ENCODE measurements around the gene IL11RA. TPM values are rescaled to one million over a fixed set of nuclear protein-coding genes. Genes with fewer than 3 reads are reported as not detected.

The IL11RA gene
- total and polyA plus RNA-seq, 9 of the 15 experiments (the other 6 are each of a cell fraction or from before 2014, with no cell fraction given), result 0.11 to 5.8 (median 2.8) TPM

- Histone ChIP-seq H3K36me3 (ENCODE audit: control insufficient read depth, insufficient read depth, low read length) (no peaks in the 10 kb centered on the region), H3K9me3 (replicated peaks; ENCODE audit: control insufficient read depth, insufficient read depth, low read depth, low read length) (no peaks in the 10 kb centered on the region), H3K27ac (ENCODE audit: extremely low read depth, low read depth, low read length) (no peak overlapping the region), H3K9ac (ENCODE audit: insufficient read depth in 1 of 2, low read depth in 2 of 2, low read length in 2 of 2) (peak overlapping the region in 1 of 2 experiments; percentile 77; a peak in 2 of 4 replicates), H3K4me3 (peak overlapping the region; percentile 46), H4K20me1 (replicated peaks; ENCODE audit: control insufficient read depth, insufficient read depth, low read length) (no peaks in the 10 kb centered on the region), H3K27me3 (ENCODE audit: control insufficient read depth in 2 of 2, insufficient read depth in 2 of 2, low read length in 2 of 2) (peaks cover 0 to 5% of the 10 kb centered on the region in 2 experiments; a peak in 2 of 5 replicates), H2AFZ (ENCODE audit: low read depth, low read length) (peak overlapping the region; percentile 76), H3K9me1 (ENCODE audit: control insufficient read depth, insufficient read depth, low read length) (no peaks in the 10 kb centered on the region), H3K4me2 (ENCODE audit: insufficient read depth, low read length) (peak overlapping the region; percentile 79), H3K79me2 (ENCODE audit: control insufficient read depth, insufficient read depth, low read length) (no peaks in the 10 kb centered on the region), H3K4me1 (replicated peaks in 1 of 2; ENCODE audit: control insufficient read depth in 2 of 2, insufficient read depth in 2 of 2, low read length in 2 of 2) (peaks cover 0 to 13% of the 10 kb centered on the region in 2 experiments; a peak in 3 of 5 replicates)
- ChIA-PET CTCF (ENCODE audit: low intra/inter-chr PET ratio) (interaction anchor here (0.9 to 2.4 kb wide), 6 partner anchors 24 to 89 kb away, joined by 3 to 20 read pairs (median 4); partner anchors contain the start of gene RPP25L), POLR2A (interaction anchor here (0.6 kb wide), 1 partner anchor 378 kb away, joined by 3 read pairs; the partner anchor contains the start of gene FANCG)
- no TSS peak for BruUV-seq (replicated peaks)
- 2% methylated on average over 27 of the region's 30 CpGs for WGBS (ENCODE audit: insufficient coverage, low coverage, missing lambda C conversion rate)
- peak; percentile 95 for ATAC-seq
- peak; percentile 81 for FAIRE-seq
- intact Hi-C loops (cut with micrococcal nuclease), result loop anchor here (1.0 to 10.0 kb wide), 2 partner anchors 27 to 87 kb away; partner anchors contain the start of gene RPP25L
- DNase-seq (ENCODE audit: extremely low read depth in 1 of 4, low spot score in 3 of 4), result peak; percentile 76 to 79 (median 77)
- in situ Hi-C loops (cut with MboI), result no loop called here
- TF ChIP-seq CTCF (IDR thresholded peaks at IDR 0.05 in 2 of 3, conservative IDR thresholded peaks at IDR 0.05 in 1 of 3; ENCODE audit: insufficient read depth in 2 of 3, low read depth in 1 of 3, low read length in 3 of 3) (peak; percentile 92 to 95 (median 93)), SAFB (IDR thresholded peaks at IDR 0.05; ENCODE audit: borderline replicate concordance, low read depth, low read length) (no peak), KDM1A (IDR thresholded peaks at IDR 0.05) (peak; percentile 49 to 61; a peak in 3 of 4 replicates), XRCC5 (IDR thresholded peaks at IDR 0.05; ENCODE audit: low read depth, low read length) (no peak), HNRNPUL1 (IDR thresholded peaks at IDR 0.05; ENCODE audit: low read length) (no peak), SMC3 (conservative IDR thresholded peaks at IDR 0.05; ENCODE audit: insufficient read depth, low read depth, low read length) (peak; percentile 78), ZC3H11A (IDR thresholded peaks at IDR 0.05; ENCODE audit: low read depth, low read length) (no peak), E2F1 (CRISPR knock-in tag; IDR thresholded peaks at IDR 0.05) (no peak), SMARCC2 (IDR thresholded peaks at IDR 0.05; ENCODE audit: low read depth) (no peak), CTBP1 (IDR thresholded peaks at IDR 0.05; ENCODE audit: borderline replicate concordance) (peak; percentile 23; the same call in 1 of the 2 replicates), CTCFL (IDR thresholded peaks at IDR 0.05; ENCODE audit: borderline replicate concordance, insufficient read depth, low read depth, low read length, poor library complexity, severe bottlenecking) (peak; percentile 51), YBX1 (IDR thresholded peaks at IDR 0.05) (no peak)
Observed at GRCh38 chr9:34701769-34702736, 50.1 kb downstream of the IL11RA start.
